NT2/D1 (cell line): ENCODE data around the gene SPTBN2.

Experiments
- SUZ12 ChIP-seq: IDR thresholded peaks from 2 replicates; pipeline ENCODE4 v1.6.1; 2011; ENCODE audit not compliant: insufficient read length, insufficient read depth; ENCODE audit errors: extremely low read depth
- YY1 ChIP-seq: IDR thresholded peaks from 2 replicates; pipeline ENCODE4 v1.6.1; 2011; ENCODE audit not compliant: insufficient read length, insufficient read depth
- ZNF274 ChIP-seq: IDR thresholded peaks from 2 replicates; pipeline ENCODE4 v1.6.1; 2011; ENCODE audit warnings: mild to moderate bottlenecking, low read depth, low read length

DNA sequence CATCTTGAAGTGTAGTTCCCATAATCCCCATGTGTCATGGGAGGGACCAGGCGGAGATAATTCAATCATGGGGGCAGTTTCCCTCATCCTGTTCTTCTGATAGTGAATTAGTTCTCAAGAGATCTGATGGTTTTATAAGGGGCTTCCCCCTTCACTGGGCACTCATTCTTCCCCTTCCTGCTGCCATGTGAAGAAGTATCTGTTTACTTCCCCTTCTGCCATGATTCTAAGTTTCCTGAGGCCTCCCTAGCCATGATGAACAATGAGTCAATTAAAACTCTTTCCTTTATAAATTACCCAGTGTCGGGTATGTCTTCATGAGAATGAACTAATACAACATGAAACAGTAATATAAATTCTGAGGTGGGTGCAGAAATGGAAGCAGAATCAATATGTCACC is 12.1 kb upstream of the SPTBN2 start:
- TF ChIP-seq ZNF274 (no peak), SUZ12 (no peak), YY1 (no peak)
